T-helper 2 cell treated with Interferon-gamma antibody and Interleukin-4, amounts not matched to agents 5 μg/mL and 100 μg/mL, for 36 hours (primary cell): ENCODE results near the gene SCYGR3.
"Not testable (repeated sequence)": the region's sequence is repeated elsewhere in the genome, so short reads cannot be mapped to it uniquely, and the experiment has no call there.

Experiments
- DNase-seq: peaks from one replicate; pipeline ENCODE4 v3.0.0; 2021; ENCODE audit warnings: low spot score
- H3K27ac Mint-ChIP-seq: one replicate; pipeline ENCODE4 v1.8.0; 2021; ENCODE audit warnings: mild to moderate bottlenecking, mixed read lengths
- H3K27me3 Mint-ChIP-seq: one replicate; pipeline ENCODE4 v1.8.0; 2021; ENCODE audit warnings: low read depth, mixed read lengths
- H3K36me3 Mint-ChIP-seq: one replicate; pipeline ENCODE4 v1.8.0; 2021; ENCODE audit warnings: low read depth, mixed read lengths
- H3K4me1 Mint-ChIP-seq: one replicate; pipeline ENCODE4 v1.8.0; 2021; ENCODE audit warnings: low read depth, mixed read lengths
- H3K4me3 Mint-ChIP-seq: one replicate; pipeline ENCODE4 v1.8.0; 2022; ENCODE audit warnings: mild to moderate bottlenecking, moderate library complexity, mixed read lengths
- H3K9me3 Mint-ChIP-seq: one replicate; pipeline ENCODE4 v1.8.0; 2021; ENCODE audit warnings: mixed read lengths

Gene SCYGR3

DNA sequence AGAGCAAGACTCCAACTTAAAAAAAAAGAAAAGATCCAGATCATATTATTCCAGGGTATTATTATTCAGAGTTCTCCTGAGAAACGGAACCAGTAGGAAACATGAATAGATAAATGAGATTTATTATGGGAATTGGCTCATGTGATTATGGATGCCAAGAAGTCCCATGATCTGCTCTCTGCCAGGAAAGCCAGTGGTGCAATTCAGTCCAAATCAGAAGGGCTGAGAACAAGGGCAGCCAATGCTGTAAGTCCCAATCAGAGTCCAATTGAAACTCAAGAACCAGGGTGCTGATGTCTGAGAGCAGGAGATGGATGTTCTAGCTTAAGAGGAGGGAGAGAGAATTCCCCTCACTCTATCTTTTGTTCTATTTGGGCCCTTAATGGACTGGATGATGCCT, 8.2 kb downstream of the SCYGR3 start:
- Mint-ChIP-seq H3K36me3 (no peaks in the 10 kb centered on the region), H3K4me3 (no peak overlapping the region), H3K4me1 (peaks cover 3% of the 10 kb centered on the region), H3K9me3 (no peaks in the 10 kb centered on the region), H3K27me3 (peaks cover 21% of the 10 kb centered on the region), H3K27ac (no peak overlapping the region)
- no peak for DNase-seq

DNA sequence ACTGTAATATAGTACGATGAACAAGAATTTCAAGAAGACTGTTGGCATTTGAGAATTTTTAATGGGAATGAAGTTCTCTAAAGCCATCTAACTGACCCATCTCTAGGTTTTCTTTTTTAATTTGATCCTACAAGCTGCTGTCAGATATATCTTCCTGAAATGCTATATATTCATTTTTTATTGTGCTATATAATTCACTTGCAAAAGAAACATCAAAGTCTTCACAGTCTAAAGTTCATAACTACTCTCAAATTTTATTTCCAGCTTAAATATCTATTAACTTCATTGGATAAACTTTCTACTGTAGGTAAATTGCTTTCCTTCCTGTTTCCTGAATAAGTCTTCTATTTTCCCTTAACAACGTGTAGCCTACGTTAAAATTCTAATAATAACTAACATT, 12.3 kb downstream of the SCYGR3 start:
- DNase-seq, result no peak
- peaks cover 3% of the 10 kb centered on the region for H3K27me3 Mint-ChIP-seq
- H3K4me3 Mint-ChIP-seq, result no peak overlapping the region
- H3K4me1 Mint-ChIP-seq, result no peaks in the 10 kb centered on the region
- no peak overlapping the region for H3K27ac Mint-ChIP-seq
- no peaks in the 10 kb centered on the region for H3K9me3 Mint-ChIP-seq
- H3K36me3 Mint-ChIP-seq, result no peaks in the 10 kb centered on the region

DNA sequence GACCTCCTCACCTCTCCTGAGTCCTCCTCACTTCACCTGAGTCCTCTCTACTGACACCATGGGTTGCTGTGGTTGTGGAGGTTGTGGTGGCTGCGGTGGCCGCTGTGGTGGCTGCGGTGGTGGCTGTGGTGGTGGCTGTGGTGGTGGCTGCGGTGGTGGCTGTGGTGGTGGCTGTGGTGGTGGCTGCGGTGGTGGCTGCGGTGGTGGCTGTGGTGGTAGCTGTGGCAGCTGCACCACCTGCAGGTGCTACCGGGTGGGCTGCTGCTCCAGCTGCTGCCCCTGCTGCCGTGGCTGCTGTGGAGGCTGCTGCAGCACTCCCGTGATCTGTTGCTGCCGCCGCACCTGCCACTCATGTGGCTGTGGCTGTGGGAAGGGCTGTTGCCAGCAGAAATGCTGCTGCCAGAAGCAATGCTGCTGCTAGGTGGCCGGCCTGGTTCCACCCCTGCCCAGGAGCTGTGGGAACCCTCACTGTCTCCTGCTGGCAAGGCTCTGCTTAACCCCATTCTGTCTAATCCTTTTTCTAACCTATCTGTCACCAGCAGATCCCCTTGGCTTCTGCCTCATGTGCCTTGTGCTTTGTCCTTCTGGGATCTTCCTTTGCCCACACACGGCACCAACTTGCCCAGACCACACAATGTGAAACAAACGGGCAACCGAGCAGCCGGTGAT, 15.7 kb downstream of the SCYGR3 start, which contains the start of gene SCYGR2:
TSS of gene SCYGR2 (plus strand) at position 59 of the 669 bp plus-strand sequence. CDS start at position 59, 0 bp downstream.
- DNase-seq, H3K4me3 Mint-ChIP-seq, H3K36me3 Mint-ChIP-seq, H3K4me1 Mint-ChIP-seq, H3K9me3 Mint-ChIP-seq, H3K27ac Mint-ChIP-seq: not testable (repeated sequence)
- H3K27me3 Mint-ChIP-seq, result peaks cover 13% of the 10 kb centered on the region

DNA sequence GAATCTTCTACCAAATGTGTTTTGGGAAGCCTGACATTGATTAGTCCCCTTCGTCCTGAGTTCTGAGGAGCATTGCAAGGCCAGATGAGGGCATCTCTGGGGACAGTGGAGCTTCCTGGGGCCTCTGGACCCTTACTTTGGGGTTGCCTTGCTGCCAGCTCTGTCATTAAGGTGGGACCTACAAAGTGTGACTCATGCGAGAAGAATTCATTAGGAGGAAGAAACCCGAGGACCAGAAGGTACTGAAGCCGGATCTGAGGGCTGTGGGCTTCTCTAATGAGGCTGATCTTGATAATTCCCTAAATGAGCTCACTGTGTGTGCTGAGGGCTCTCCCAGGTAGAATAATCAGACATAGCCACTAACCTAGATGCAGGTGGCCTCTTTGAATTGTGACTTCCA, 16.6 kb downstream of the SCYGR3 start:
- no peak overlapping the region for H3K4me3 Mint-ChIP-seq
- no peak overlapping the region for H3K27ac Mint-ChIP-seq
- no peaks in the 10 kb centered on the region for H3K9me3 Mint-ChIP-seq
- no peak for DNase-seq
- H3K4me1 Mint-ChIP-seq, result peaks cover 5% of the 10 kb centered on the region
- H3K27me3 Mint-ChIP-seq, result peaks cover 15% of the 10 kb centered on the region
- no peaks in the 10 kb centered on the region for H3K36me3 Mint-ChIP-seq

DNA sequence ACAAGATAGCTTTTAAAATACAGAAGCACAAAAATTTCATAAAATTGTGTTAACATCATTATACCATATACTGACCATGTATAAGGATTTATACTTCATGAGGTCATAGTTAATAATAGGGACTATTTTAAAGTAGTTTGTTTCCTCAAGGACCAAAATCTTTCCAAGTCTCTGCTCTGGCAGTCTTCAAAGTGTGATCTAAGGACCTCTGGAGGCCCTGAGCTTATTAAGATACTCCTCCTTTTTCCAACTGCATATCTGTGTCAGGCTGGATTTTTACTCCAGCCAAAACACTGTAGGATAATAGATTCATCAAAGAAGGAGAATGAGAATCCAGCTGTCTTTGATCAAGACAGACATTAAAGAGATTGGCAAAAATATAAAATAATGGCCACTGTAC, 17.6 kb downstream of the SCYGR3 start:
- Mint-ChIP-seq H3K9me3 (no peaks in the 10 kb centered on the region), H3K4me3 (no peak overlapping the region), H3K36me3 (no peaks in the 10 kb centered on the region), H3K4me1 (peaks cover 9% of the 10 kb centered on the region), H3K27me3 (peaks cover 15% of the 10 kb centered on the region), H3K27ac (no peak overlapping the region)
- no peak for DNase-seq

DNA sequence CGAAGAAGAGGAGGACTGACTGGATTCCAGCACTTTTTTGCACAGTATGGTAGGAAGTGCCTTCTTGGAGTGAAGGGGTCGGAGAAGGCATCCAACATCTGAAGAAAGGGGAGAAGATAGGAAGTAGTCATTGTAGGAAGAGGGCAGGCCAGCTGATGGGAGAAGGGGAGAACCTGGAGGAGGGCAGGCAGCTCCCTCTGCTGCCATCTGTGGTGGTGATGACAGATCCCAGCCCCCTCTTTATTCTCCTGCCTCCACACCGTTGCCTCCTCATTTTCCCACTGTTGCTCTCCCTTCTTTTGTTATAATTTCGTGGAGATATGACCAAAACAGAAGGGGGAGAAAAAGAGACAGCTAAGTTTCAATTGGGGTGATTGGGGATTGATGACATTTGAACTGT, 18.8 kb downstream of the SCYGR3 start:
- DNase-seq, result no peak
- H3K4me1 Mint-ChIP-seq, result peaks cover 9% of the 10 kb centered on the region
- H3K4me3 Mint-ChIP-seq, result no peak overlapping the region
- H3K36me3 Mint-ChIP-seq, result no peaks in the 10 kb centered on the region
- H3K27ac Mint-ChIP-seq, result no peak overlapping the region
- H3K9me3 Mint-ChIP-seq, result no peaks in the 10 kb centered on the region
- peaks cover 18% of the 10 kb centered on the region for H3K27me3 Mint-ChIP-seq

DNA sequence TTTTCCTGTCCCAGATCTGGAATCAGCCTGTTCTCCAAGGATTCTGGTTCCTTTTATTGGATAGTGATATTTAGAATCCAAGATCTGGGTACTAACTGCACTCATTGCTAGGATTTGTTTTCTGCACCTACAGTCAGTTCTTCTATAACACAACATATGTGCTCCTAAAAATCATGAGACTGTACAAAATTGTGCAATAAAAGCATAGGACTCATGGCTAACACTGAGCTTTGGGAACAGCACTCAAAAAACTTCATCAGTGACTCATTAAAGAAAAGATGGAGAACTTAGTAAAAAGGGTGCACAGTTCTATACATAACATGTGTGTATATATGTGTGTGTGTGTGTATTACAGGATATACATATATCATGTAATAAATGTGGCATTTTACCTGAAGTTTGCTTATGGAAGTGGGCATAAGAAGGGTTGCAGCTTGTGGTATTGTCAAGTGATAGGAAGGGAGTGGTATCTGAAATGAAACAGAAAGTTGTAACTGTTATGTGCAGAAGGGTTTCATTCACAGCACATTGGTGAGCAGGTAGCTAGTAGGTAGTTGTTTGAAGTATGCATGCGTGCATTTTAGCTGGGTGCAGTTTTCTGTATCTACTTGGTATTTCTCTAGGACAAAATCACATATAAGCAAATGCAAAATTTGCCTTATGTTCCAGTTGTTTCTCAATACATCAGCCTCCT, 21.8 kb downstream of the SCYGR3 start:
- Mint-ChIP-seq H3K9me3 (peaks cover 4% of the 10 kb centered on the region), H3K27ac (no peak overlapping the region), H3K4me3 (no peak overlapping the region)

DNA sequence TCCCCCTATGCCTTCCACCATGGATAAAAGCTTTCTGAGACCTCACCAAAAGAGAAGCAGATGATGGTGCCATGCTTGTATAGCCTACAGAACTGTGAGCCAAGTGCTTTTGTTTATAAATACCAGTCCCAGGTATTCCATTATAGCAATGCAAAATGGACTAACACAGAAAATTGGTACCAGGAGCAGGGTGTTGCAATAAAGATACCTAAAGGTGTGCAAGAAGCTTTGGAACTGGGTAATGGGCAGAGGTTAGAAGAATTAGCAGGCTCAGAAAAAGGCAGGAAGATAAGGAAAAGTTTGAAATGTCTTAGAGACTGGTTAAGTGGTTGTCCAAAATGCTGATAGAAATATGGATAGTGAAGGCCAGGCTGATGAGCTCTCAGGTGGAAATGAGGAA, 32.3 kb downstream of the SCYGR3 start:
- Mint-ChIP-seq H3K27me3 (peaks cover 21% of the 10 kb centered on the region), H3K4me3 (no peak overlapping the region), H3K9me3 (peaks cover 12% of the 10 kb centered on the region), H3K36me3 (no peaks in the 10 kb centered on the region), H3K4me1 (no peaks in the 10 kb centered on the region), H3K27ac (no peak overlapping the region)
- no peak for DNase-seq

More for the DNA sequence above, 21.8 kb downstream of the SCYGR3 start:
- Mint-ChIP-seq H3K36me3 (no peaks in the 10 kb centered on the region), H3K4me1 (peaks cover 9% of the 10 kb centered on the region), H3K27me3 (peaks cover 30% of the 10 kb centered on the region)
- no peak for DNase-seq

DNA sequence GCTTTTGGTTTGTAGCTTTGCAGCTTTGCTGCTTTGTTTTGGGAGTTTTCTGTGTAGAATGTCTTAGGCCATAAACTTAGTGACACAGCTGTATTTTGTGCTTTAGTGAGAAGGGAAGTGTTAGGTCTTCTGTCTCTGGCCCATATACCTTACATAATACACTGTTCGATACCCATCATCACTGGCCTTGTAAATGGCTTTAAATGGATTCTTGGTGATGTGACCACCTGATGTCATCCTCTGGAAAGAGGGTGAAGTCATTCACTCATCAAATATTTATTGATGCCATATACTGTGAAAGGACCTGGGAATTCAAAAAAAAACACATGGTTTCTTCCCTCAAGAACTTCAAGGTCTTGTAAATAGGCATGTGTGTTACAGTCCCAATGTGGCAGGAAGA, 34.8 kb downstream of the SCYGR3 start:
- H3K27me3 Mint-ChIP-seq, result peaks cover 25% of the 10 kb centered on the region
- no peak for DNase-seq
- peaks cover 12% of the 10 kb centered on the region for H3K9me3 Mint-ChIP-seq
- no peaks in the 10 kb centered on the region for H3K36me3 Mint-ChIP-seq
- H3K4me1 Mint-ChIP-seq, result no peaks in the 10 kb centered on the region
- H3K4me3 Mint-ChIP-seq, result no peak overlapping the region
- no peak overlapping the region for H3K27ac Mint-ChIP-seq

DNA sequence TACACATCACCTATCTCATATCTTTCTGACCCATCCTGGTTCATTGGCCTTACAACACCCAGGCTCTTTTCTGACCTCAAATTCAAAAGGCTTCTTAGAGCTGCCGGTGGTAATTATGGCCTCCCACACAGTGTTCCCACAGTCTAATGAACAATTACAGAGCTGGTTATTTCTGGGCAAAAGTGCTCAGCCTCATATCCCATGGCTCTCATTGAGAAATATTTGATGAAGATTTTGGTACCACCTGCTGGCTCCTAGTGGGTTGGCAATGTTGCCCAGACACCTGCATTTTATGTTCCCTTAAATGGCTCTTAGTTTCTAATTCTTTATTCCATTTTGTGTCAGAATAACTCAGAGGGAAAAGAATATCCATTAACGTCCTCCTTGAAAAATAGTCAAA, 36.0 kb downstream of the SCYGR3 start:
- Mint-ChIP-seq H3K36me3 (no peaks in the 10 kb centered on the region), H3K9me3 (peaks cover 12% of the 10 kb centered on the region), H3K27me3 (peaks cover 25% of the 10 kb centered on the region), H3K27ac (no peak overlapping the region), H3K4me3 (no peak overlapping the region), H3K4me1 (no peaks in the 10 kb centered on the region)
- DNase-seq, result no peak

DNA sequence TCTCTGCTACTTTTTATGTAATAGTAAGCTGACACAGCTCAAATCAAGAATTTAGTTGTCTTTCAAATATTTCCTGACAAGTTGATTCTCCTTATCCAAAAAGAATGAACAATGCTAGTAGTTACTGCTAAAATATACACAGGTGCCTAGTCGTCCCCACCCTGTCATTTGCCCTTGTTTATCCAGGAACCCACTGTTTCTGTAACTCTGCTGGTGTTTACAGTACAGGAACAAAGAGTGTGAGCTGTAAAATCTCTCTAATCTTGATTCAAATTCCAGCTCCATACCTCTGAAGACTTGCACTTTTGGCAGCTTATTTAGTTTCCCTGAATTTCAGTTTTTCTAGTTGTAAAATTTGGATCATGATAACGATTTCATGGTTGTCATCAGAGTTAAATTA, 37.1 kb downstream of the SCYGR3 start:
- Mint-ChIP-seq H3K36me3 (no peaks in the 10 kb centered on the region), H3K4me1 (no peaks in the 10 kb centered on the region), H3K27ac (no peak overlapping the region), H3K27me3 (peaks cover 26% of the 10 kb centered on the region), H3K9me3 (peaks cover 7% of the 10 kb centered on the region), H3K4me3 (no peak overlapping the region)
- no peak for DNase-seq

DNA sequence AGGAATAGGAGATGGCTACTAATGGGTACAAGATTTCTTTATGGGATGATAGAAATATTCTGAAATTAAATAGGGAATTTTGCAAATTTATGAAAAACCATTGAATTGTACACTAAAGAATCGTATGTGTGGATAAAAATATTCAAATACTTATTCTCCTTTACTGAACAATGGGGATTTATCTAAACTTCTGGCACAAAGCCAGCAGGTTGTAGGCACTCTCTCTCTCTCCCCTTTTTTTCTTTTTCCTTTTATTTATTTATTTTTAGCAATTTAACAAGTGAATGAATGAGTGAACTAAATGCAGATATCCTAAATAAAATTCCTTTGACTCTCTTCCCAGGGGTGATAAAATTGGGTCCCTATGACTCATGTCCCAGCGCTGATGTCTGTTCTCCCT, 37.8 kb downstream of the SCYGR3 start:
- H3K27me3 Mint-ChIP-seq, result peaks cover 25% of the 10 kb centered on the region
- no peak overlapping the region for H3K4me3 Mint-ChIP-seq
- DNase-seq, result no peak
- no peak overlapping the region for H3K27ac Mint-ChIP-seq
- no peaks in the 10 kb centered on the region for H3K4me1 Mint-ChIP-seq
- no peaks in the 10 kb centered on the region for H3K36me3 Mint-ChIP-seq
- H3K9me3 Mint-ChIP-seq, result no peaks in the 10 kb centered on the region

DNA sequence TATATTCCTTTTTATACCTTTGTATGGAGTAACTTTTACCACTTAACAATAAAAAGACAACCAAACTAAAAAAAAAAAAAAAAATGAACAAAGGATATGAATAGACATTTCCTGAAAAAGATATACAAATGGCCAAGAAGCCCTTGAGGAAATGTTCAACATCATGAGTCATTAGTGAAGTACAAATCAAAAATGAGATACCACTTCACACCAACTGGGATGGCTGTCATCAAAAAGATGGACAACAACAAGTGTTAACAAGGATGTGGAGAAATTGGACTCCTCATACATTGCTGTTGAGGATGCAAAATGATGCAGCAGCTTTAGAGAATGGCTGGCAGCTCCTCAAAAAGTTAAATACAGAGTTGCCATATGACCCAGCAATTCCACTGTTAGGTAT, 38.5 kb downstream of the SCYGR3 start:
- Mint-ChIP-seq H3K9me3 (no peaks in the 10 kb centered on the region), H3K27me3 (peaks cover 22% of the 10 kb centered on the region), H3K4me3 (no peak overlapping the region), H3K36me3 (no peaks in the 10 kb centered on the region), H3K27ac (no peak overlapping the region), H3K4me1 (no peaks in the 10 kb centered on the region)
- DNase-seq, result no peak

DNA sequence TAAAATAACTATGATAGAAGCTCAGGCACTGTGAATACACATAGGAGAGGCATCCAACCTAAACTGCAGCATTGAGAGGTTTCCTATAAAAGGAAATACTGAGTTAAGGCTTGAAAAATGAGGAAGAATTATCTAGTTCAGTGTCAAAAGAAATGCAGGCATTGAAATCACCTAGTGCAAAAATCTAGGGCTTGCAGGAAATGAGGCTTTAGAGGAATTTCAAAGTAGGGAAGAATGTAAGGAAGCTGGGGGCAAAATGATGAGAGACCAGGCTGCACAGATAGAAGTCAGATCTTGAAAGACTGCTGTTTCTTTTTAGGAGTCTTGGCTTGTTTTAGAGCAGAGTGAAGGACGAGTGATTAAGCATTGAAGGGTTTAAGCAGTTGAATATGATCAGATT, 44.0 kb downstream of the SCYGR3 start:
- Mint-ChIP-seq H3K27ac (no peak overlapping the region), H3K27me3 (peaks cover 2% of the 10 kb centered on the region), H3K4me1 (no peaks in the 10 kb centered on the region), H3K36me3 (no peaks in the 10 kb centered on the region), H3K4me3 (no peak overlapping the region), H3K9me3 (no peaks in the 10 kb centered on the region)
- no peak for DNase-seq

DNA sequence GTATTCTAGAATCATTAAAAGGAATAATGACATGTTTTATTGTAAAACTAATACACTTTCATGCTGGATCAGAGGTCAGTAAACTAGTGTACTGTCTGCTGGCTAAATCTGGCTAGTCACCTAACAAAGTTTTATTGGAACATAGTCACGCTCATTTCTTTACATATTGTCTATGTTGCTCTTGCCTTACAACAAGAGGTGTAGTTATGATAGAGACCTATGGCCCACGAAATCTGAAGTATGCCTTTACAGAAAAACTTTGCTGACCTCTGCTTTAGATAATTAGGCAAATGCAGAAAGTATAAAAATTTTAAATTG, 45.8 kb downstream of the SCYGR3 start:
- H3K4me3 Mint-ChIP-seq, result no peak overlapping the region
- no peak overlapping the region for H3K27ac Mint-ChIP-seq
- H3K4me1 Mint-ChIP-seq, result no peaks in the 10 kb centered on the region
- peaks cover 2% of the 10 kb centered on the region for H3K27me3 Mint-ChIP-seq
- H3K36me3 Mint-ChIP-seq, result no peaks in the 10 kb centered on the region
- no peak for DNase-seq
- no peaks in the 10 kb centered on the region for H3K9me3 Mint-ChIP-seq
